GM12873 (cell line): ENCODE measurements around the gene PDE2A.

Experiments
- TF ChIP-seq, protein P1 (sequence below): IDR thresholded peaks from 2 replicates; pipeline ENCODE4 v1.5.1; 2012; ENCODE audit warnings: low read depth, mild to moderate bottlenecking, moderate library complexity, low read length, control low read depth; ENCODE audit not compliant: insufficient read depth; ENCODE audit errors: missing control alignments

The PDE2A gene

DNA sequence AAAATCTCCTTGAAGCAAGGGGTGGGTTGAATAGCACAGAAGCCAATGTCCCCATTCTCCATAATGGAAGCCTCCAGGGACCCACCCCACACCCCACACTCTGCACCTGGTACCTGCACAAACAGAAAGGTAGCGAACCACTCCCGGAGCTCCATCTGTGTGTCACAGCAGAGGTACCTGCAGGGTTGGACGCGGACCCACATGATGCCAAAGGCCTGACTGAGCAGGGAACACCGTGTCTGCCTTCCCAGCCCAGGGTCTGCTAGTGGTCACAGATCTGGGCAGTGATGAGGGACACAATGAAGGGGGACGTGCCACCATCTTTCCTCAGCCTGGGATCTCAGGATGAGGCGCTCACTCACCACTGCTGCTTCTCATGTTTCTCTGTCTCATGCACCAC lies 13.1 kb upstream of the PDE2A start:
- TF ChIP-seq, protein P1, sequence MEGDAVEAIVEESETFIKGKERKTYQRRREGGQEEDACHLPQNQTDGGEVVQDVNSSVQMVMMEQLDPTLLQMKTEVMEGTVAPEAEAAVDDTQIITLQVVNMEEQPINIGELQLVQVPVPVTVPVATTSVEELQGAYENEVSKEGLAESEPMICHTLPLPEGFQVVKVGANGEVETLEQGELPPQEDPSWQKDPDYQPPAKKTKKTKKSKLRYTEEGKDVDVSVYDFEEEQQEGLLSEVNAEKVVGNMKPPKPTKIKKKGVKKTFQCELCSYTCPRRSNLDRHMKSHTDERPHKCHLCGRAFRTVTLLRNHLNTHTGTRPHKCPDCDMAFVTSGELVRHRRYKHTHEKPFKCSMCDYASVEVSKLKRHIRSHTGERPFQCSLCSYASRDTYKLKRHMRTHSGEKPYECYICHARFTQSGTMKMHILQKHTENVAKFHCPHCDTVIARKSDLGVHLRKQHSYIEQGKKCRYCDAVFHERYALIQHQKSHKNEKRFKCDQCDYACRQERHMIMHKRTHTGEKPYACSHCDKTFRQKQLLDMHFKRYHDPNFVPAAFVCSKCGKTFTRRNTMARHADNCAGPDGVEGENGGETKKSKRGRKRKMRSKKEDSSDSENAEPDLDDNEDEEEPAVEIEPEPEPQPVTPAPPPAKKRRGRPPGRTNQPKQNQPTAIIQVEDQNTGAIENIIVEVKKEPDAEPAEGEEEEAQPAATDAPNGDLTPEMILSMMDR: no peak

- TF ChIP-seq, protein P1: no peak
Measured at GRCh38 chr11:72686639-72687220, 12.5 kb upstream of the PDE2A start.

- TF ChIP-seq, protein P1: no peak
Measured at GRCh38 chr11:72685560-72686480, 11.6 kb upstream of the PDE2A start.

- TF ChIP-seq, protein P1: peak; percentile 76
Measured at GRCh38 chr11:72684236-72684912, 10.2 kb upstream of the PDE2A start.

GRCh38 chr11:72683782-72684200 lies 9.6 kb upstream of the PDE2A start:
- TF ChIP-seq, protein P1: peak; percentile 99

DNA sequence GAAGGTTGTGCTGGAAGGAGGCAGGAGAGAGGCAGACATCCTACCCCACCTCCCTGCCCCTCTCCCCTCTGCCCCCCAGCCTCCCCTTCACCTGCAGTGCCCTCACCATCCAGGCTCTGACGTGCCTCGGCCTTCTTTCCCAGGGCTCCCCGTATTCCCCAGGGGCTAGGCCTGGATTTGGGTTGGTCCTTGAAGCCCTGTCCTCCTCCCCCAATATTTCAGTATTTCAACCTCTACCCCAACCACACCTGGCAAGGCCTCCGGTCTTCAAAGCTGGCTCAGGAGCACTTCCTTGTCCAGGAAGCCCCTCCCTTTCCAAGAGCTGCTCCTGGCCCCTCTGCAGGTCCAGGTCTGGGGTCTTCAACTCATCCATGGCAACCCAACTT lies 8.6 kb upstream of the PDE2A start:
- TF ChIP-seq, protein P1: no peak
